ELF-1 (cell line): ENCODE data around the gene CTSC.

Experiments used
- DNase-seq: peaks from one replicate; pipeline ENCODE4 v3.0.0-alpha.2; 2016; ENCODE audit warnings: low read depth, low spot score

Gene CTSC

DNA sequence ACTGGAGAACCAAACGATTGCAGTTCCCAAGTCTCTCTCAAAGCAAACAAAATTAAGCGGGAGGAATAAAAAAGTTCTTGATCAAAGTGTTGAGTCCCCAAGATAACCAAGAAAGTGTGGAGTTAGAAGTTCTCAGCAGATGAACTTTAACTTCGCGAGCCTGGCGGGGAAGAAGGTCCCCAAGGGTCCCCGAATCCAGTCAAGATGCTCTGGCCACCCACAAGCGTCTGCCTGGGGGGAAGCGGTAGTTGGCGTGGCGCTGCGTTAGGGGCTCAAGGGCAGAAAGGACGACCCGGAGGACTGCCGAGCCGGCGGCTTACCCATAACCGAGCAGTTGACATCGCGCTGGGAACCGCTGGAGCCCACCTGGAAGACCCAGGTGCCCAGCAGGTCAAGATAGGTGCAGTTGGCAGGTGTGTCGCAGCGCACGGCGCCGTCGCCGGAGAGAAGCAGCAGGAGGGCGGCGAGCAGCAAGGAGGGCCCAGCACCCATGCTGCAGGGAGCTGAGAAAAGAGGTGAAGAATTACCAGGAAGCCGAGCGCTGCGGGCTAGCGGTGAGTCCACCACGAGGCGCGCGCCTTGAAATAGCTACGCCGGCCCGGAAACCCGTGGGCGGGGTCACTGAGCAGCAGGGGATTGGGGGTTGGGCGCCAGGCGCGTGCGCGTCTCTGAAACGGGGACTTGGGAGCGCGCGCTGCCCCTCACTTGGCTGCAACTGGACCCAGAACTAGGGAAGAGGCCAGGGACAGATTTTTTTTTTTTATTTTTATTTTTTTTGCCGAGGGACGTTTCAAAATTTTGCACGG, at the start of gene CTSC:
CTSC (minus strand) TSS at position 556 of the 806 bp plus-strand sequence; CDS start at position 492, 64 bp downstream.
- peak; percentile 95 for DNase-seq

DNA sequence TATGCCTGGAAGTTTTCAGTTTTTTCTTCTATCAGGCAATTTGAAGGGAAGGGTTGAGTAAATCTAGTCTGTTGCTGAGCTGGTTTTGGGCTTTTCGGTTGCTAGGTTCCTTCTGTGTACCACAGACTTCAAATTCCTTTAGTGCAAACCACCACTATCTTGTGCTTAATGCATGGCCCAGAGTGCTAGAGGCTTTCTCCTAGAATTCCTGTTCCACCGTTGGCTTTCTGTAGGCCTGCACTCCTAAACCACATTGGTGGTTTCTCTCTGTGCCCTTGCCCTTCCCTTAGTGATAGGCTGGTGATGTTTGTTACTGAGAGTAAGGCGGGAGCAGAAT, 47.1 kb upstream of the CTSC start:
- peak; percentile 4 for DNase-seq

DNA sequence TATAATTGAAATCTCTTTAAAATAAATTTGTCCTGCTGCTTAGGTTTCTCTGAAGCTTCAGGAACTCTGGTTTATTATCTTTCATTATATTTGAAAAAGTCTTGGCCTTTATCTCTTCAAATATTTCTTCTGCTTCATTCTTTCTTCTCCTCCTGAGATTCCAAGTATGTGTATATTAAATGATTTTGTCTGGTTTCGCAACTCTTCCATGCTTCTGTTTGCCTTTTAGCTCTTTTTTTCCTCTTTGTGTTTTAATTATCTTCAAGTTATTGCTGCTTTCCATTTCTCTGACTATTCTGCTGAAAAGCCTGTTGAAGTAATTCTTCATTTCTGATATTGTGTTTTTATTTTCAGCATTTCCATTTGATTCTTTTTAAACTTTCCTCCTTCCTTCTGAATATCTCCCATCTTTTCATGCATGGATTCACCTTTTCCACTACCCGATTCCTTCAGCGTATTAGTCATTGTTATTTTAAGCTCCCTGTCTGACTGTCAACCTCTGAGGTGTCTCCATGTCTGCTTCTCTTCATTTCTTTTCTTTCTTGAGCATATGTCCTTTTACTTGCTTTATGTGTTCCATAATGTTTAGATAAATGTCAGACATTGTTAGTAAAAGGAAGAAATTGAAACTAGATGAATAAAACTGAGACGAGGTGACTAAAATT, 46.6 kb upstream of the CTSC start:
- no peak for DNase-seq

DNA sequence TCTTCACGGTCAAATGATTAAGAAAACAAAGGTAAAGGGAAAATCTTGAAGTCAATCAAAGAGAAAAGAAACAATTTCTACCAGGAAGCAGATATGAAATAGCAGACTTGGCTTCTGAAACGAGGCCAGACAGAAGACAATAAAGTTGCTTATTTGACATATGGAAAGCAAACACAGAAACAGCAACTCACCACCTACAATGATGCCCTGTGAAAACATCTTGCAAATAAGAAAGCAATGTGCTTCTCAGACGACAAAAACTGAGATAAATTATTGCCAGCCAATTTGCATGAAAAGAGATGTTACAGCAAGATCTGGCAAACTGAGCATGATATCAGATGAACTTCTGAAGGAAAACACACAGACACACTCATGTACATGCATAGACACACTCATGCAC, 45.9 kb upstream of the CTSC start:
- no peak for DNase-seq

DNA sequence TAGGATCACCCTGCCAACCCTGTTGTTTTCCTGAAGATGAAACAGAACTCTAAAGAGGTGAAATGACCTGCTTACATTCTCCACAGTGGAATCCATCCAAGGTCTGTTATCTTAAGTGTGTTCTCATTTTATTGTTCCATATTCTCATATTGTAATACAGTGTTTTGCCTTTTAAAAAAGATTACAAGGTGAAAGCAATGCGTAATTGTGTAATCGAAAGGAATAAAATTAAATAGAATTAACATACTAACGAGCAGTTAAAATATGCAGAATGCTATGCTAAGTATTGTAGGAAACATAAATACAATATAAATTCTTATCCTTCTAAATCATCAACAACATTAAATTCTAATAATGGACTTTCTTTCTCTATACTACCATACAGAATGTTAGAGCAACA, 41.6 kb upstream of the CTSC start:
- DNase-seq = no peak

DNA sequence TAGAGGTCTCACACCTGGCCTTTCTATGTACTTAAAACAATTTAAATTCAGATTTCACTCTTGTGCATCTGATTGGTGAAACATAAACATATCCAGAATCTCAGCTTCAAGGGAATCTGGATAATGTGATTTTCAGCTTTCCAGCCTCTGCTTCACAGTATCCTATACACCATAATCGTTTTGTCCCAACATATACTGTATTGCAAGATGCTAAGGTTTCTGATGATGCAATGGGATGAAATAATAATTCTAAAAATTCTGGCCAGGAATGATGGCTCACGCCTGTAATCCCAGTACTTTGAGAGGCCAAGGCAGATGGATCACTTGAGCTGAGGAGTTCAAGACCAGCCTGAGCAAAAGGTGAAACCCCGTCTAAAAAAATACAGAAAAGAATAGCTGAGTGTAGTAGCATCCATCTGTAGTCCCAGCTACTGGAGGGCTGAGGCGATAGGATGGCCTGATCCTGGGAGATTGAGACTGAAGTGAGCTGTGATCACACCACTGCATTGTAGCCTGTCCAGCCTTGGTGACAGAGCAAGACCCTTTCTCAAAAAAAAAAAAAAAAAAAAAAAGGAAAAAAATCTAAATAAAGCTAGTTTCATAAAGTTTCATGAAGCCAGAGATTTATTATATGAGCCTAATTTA, 41.0 kb upstream of the CTSC start:
- no peak for DNase-seq

DNA sequence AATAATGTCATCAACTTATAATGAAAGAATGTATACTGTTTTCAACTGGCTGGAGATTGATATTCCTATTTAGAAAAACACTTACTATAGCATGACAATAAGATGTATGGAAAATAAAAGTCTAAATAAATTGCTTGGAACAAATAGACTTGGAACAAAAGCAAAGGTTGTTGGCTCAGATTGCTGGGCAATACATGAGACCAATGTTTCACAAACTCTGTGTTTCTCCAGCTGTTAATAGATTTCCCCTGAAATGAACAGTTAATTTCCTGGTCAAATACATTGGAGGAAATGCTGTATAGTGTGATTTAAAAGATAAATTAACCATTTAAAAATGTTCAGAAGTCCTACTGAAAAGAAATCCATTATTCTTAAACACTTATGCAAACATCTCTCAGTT, 40.1 kb upstream of the CTSC start:
- no peak for DNase-seq

DNA sequence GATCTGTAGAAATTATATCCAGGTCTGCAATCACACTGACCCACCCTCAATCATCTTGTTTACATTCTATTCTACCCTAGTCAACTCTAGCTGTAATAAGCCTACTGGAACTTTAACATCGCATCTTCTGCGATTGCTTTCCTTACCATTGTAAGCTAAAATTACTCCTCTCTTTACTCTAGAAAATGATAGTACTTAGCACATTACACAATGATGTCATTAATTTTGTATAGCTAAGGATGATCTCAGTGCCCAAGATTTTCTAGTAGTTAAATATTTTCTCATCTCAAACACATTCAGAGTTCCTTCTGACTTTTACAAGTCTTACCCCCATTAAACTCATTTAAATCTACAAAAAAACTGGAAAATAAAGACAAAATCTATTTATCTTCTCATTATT, 39.6 kb upstream of the CTSC start:
- DNase-seq = no peak

DNA sequence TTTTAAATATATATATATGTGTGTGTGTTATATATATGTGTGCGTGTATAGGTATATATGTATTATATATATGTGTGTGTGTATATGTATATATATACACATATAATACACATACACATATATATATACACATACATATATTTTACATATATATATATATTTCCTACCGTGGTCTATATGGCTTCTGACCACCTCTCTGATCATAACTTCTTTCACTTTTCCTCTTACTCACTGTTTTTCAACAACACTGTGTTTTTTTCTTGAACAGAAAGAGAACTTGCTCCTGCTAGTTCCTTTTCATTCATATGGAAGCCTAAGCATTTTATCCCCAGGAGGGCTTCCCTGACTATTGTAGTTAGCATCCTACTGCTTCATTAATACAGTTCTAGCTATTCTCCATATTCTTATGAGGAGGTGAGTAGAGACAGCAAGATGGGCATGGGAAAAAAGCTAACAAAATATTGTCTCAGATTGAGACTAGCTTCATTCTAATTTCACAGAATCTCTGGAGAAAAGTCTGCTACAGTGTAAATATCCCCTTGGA, 38.5 kb upstream of the CTSC start:
- DNase-seq = no peak

DNA sequence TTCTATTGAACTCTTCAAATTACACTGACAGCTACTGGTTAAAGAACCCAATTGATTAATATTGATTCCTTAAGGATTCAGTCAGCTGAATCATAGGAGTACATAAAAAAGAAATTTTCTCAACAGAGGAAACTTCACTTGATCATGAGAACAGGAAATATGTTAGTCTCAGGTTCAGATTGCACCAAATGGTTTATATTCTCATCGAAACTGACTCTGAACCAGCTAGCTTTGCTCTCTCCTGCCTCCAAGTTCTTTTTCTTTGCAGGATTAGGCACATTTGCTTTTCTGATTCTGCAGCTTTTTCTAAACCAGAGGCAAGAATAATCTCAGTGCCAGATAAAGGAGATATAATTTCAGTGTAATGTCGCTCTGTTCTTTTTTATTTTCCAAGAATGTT, 33.2 kb upstream of the CTSC start:
- DNase-seq = no peak

DNA sequence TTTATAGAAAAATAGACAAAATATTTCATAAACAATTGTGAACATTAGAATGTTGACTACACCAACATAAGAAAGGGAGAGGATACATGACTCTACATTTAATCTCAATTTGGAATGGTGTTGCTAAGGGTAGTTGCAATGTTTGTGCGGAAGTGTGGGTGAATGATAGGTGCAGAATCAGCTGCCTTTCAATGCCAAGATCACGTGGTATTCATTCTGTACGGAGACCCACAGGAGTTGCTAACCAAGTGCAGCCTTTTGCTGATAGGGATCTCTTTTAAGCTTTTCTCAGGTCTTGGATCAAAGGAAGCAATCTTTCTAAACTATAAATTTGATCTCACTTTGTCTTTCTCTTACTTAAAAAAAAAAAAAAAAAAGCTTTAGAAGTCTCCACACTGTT, 29.8 kb upstream of the CTSC start:
- no peak for DNase-seq

DNA sequence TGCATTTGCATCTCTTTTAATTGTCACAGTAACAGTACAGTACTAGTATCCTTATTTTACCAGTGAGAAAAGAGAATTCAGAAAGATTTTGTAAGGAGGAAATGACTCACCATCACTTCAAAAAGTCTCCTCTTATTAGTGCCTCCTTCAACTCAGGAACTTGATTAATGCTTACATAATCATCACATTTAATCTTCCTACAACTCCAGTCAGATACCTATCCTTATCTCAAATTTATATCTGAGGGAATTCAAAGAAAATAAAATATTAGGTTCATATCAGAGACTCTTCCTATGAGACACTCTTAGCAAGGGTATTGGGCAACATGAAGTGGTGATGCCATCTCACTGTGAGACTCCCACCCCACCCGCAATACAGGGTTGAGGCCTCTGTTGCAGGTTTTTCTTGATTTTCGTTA, 26.1 kb upstream of the CTSC start:
- no peak for DNase-seq

DNA sequence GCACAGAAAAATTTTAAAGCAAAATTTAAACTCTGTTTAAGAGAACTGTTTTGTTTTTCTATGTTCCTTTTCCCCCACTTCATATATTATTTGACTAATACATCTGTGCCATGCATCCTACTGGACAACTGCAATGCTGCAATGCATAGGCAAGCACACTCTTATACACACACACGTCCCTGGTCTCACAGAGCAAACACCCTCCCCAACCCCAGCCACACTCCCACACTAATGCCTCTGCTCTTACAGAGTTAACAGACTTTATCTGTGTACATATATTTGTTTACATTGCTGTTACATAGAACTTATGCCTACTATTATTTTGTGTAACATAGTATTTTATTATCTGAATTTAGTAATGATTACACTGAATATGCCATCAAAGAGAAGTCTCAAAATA, 25.5 kb upstream of the CTSC start:
- no peak for DNase-seq

DNA sequence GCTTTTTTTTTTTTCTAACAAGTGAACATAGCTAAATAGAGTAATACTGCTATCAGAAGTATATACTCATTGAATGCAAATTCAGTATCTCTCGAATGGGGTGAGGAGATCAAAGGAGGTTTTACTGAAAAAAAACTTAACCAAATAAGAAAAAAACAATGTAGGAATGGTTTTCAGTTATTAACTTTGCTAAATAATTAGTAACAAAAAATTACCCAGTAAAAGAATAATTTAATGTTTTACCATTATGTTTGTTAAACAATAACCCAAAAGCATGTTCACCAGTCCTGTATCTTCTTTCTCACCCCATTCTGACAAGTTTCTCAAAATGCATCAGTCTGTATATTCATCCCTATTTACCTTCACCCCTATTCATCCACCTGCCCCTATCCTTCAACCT, 22.6 kb upstream of the CTSC start:
- DNase-seq = no peak

DNA sequence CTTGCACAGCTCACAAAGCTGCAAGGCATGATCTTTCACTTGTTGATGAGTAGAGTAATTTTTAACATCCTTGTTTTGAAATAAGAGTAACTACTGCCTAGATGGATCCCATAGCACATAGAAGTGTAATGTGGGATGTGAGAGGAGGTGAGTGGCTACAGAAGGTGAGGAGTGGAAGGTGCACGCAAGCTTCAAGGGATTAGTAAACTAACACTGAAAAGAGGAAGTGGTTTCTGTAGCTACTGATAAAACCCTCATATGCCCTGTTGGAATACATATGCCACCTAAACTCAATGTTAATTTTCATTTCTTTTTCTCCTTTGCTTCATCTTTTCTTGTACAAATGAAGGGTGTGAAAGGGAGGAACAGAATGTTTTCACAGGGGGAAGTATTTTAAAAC, 22.0 kb upstream of the CTSC start:
- DNase-seq = no peak

DNA sequence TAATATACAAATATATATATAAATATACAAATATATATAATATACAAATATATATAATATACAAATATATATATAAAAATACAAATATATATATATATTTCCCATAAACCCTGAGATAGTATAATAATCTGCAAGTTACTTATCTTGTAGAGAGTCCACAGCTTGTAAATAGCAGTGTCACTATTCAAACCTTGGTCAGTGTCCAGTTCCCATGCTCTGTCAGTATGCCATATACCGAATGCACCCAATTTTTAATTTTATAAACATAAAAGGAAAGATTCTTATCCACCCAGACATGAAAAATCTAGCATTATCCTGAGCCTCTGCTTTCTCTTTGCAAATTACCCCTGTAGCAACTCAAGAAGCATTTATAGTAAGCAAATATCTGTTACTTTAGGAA, 21.6 kb upstream of the CTSC start:
- DNase-seq = no peak

DNA sequence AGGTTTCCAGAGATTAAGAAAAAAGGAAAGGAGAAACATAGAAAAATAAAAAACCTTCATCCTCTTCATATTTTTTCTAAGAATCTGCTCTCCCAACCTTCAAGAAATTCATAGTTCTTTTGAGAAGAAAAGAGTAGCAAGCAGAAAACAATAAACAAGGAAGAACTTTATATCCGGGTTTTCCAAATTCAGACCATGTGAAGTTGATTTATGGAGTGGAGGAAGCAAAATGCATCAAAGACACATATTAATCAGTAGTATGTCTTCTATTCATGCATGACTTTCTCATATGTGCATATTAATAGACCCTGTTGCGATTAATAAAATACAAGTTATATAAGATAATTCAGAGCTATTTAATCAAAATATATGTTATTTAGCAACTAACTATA, 20.5 kb upstream of the CTSC start:
- no peak for DNase-seq

DNA sequence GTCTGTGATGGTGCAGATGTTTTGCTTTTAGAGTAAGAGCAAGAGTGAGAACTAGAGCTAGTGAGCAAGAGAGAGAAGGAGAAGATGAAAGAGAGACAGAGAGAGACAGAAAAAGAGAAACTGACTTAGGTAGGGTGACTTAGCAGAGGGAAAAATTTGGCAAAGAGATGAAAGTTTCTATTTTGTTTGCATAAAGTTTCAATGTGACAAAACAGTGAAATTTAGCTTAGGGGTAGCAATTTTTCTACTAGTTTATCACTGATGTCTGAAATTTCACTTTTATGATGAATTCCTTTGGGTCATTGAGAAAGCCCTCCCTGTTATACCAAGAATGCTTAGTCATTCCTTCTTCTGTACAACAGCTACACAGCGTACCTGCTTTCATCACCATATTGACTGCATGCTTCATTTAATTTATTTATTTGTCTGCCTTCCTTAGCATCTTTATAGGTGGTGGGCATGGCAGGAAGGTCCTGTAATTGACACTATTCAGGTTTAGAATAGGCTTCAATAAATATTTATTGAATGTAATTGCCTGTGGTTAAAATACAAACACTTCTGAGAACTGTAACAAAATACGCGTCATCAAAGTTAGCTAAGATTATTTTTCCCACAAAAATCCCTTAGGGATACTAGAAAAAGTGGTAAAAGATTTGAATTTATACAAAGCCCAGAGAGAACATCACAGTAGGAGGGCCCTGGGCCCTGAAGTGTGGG, 19.9 kb upstream of the CTSC start:
- no peak for DNase-seq

DNA sequence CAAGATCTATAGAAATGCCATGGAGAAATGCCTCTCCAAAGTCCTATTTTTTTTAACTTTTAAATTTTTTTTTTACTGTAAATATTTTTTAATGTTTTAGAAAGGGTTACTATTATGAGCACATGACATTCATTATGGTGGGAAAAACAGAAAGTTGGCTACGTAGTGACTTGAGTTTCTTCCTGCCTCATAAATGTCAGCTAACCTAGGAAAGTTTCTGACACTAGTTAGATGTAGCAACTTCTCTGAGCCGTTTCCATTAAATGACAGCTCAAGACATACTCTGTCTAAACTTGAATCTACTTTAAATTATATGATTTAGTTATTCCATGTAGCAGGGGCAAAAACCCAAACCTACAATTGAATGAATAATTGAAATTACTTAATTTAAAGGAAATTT, 18.4 kb upstream of the CTSC start:
- no peak for DNase-seq

DNA sequence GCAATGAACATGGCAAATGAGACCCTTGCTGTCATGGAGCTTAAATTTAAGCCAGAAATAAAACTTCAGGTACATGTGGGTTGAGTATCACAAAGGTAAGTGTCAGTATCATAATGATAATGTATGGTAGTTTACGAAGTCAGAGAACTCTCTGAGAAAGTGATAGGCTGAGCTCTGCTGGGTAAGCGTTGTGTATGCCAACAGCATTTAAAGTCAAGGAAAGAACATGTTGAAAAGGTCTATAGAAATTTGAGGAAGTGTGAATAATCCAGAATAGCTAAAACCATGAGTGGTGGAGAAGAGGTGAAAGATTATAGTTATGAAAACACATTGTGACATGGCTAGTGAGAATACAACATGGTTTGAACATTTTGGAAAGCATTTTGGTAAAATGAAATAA, 17.4 kb upstream of the CTSC start:
- DNase-seq = no peak

DNA sequence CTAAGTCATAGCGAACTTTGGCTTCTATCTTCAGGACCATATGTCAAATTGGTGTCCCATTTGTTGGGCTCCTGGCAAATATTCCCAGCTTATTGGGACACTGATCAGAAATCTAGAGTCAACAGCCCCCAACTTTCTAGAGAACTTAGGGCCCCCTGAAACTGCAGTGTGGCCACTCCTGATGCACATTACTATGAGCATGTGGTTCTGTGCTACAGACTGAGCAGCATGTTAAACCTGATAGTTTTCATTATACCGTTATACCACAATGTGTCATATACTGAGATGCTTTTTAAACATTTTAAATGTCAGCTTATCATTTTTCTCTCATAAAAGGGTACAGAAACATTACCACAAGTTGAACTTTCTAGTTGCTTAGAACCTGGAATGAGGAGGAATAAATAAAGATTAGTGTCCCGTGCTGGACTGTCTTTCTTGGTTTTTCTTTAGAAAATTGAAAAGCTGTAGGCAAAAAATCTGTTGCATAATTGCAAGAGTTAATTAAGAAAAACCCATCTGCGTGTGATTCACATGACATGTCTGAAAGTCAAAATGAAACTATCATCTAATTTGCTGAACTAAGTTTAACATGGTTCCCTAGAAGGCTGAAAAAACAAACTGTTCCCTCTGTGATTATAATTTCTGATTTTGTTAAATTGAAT, 16.4 kb upstream of the CTSC start:
- DNase-seq = no peak

DNA sequence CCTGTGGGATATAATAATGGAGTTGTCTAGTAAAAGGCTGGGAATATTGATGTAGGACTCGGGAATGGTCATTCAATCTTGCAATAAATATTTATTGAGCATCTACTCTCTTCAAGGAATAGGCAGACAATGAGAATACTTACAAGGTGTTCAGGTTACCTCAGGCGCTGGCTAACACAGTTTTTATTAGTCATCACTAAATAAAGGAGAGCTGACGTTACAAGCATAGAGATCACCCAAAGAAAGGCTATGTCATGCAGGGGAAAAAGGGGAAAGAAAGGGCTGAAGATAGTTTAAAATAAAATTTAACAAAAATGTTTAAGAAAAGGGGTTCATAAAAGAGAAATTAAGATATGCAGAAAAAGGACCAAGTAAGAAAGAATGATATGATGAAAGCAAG, 15.8 kb upstream of the CTSC start:
- no peak for DNase-seq
